ENCODE results near the gene PKN1. TPM values are rescaled to one million over a fixed set of nuclear protein-coding genes. Genes with fewer than 3 reads are reported as not detected.

The PKN1 gene
- total and polyA plus RNA-seq, 4 donors = 13.7 to 41.6 (median 22.3) TPM

GRCh38 chr19:14440049-14440448, 6.9 kb downstream of the PKN1 start (continued):
- TF ChIP-seq, protein P1, sequence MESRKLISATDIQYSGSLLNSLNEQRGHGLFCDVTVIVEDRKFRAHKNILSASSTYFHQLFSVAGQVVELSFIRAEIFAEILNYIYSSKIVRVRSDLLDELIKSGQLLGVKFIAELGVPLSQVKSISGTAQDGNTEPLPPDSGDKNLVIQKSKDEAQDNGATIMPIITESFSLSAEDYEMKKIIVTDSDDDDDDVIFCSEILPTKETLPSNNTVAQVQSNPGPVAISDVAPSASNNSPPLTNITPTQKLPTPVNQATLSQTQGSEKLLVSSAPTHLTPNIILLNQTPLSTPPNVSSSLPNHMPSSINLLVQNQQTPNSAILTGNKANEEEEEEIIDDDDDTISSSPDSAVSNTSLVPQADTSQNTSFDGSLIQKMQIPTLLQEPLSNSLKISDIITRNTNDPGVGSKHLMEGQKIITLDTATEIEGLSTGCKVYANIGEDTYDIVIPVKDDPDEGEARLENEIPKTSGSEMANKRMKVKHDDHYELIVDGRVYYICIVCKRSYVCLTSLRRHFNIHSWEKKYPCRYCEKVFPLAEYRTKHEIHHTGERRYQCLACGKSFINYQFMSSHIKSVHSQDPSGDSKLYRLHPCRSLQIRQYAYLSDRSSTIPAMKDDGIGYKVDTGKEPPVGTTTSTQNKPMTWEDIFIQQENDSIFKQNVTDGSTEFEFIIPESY (IDR thresholded peaks at IDR 0.05) = no peak
- TF ChIP-seq REST (IDR thresholded peaks at IDR 0.05) = no peak
- peak in 1 of 2 donors; percentile 28 for TF ChIP-seq RXRA (IDR thresholded peaks at IDR 0.05)

- H3K9ac ChIP-seq (ENCODE audit: low read depth in 1 of 2, low read length in 2 of 2) = no peak overlapping the region
- TF ChIP-seq JUND (IDR thresholded peaks at IDR 0.05) (no peak), REST (IDR thresholded peaks at IDR 0.05) (no peak), SP1 (IDR thresholded peaks at IDR 0.05) (no peak), HNF4A (conservative IDR thresholded peaks at IDR 0.05) (no peak), TAF1 (conservative IDR thresholded peaks at IDR 0.05) (no peak), MAX (IDR thresholded peaks at IDR 0.05) (no peak), YY1 (IDR thresholded peaks at IDR 0.05) (no peak)
- peaks cover 15 to 32% (median 22%) of the 10 kb centered on the region in 4 donors for H3K36me3 ChIP-seq (ENCODE audit: control insufficient read depth in 4 of 4, insufficient read depth in 3 of 4, low read depth in 1 of 4, low read length in 3 of 4)
- no peaks in the 10 kb centered on the region for H3K9me3 ChIP-seq (ENCODE audit: control insufficient read depth in 4 of 4, low read length in 3 of 4)
- no peak overlapping the region for H3K27ac ChIP-seq (ENCODE audit: low read depth in 1 of 2, low read length in 2 of 2)
- no peak for DNase-seq (ENCODE audit: low spot score)
- H3K27me3 ChIP-seq (ENCODE audit: control insufficient read depth in 4 of 4, insufficient read depth in 4 of 4, low read length in 3 of 4) = no peaks in the 10 kb centered on the region
- 91% methylated on average over 34 of the region's 34 CpGs for WGBS
- H3K4me3 ChIP-seq (ENCODE audit: low read depth in 1 of 3, low read length in 3 of 3) = no peak overlapping the region
- peaks cover 0 to 7% (median 5%) of the 10 kb centered on the region in 4 donors for H3K4me1 ChIP-seq (ENCODE audit: control insufficient read depth in 4 of 4, insufficient read depth in 4 of 4, low read length in 3 of 4)
Measured at GRCh38 chr19:14441041-14441938, 8.2 kb downstream of the PKN1 start.

Measured in liver (tissue), 9 donors.